Memory B cell (primary cell): ENCODE measurements around the gene TCF7.

ENCODE experiments used
- ATAC-seq: fragments of 150-1000 bp; cut with Tn5 transposase; 2 replicates; pipeline ENCODE4 v1.10.0; 2021; ENCODE audit warnings: low read depth, mild to moderate bottlenecking, moderate library complexity
- DNase-seq, 2 donors: peaks; one replicate each; pipeline ENCODE4 v3.0.0; 2022; ENCODE audit warnings: low spot score in 2 of 2
- H3K27ac Mint-ChIP-seq: one replicate; pipeline ENCODE4 v1.8.0; 2022; ENCODE audit warnings: mild to moderate bottlenecking, moderate library complexity, mixed read lengths
- H3K27me3 Mint-ChIP-seq: one replicate; pipeline ENCODE4 v1.8.0; 2022; ENCODE audit warnings: mixed read lengths
- H3K36me3 Mint-ChIP-seq: one replicate; pipeline ENCODE4 v1.8.0; 2022; ENCODE audit warnings: mild to moderate bottlenecking, mixed read lengths
- H3K4me1 Mint-ChIP-seq: one replicate; pipeline ENCODE4 v1.8.0; 2022; ENCODE audit warnings: mixed read lengths
- H3K4me3 Mint-ChIP-seq: one replicate; pipeline ENCODE4 v1.8.0; 2022; ENCODE audit warnings: mild to moderate bottlenecking, moderate library complexity, mixed read lengths
- H3K9me3 Mint-ChIP-seq: one replicate; pipeline ENCODE4 v1.8.0; 2022; ENCODE audit warnings: mixed read lengths

Gene TCF7

DNA sequence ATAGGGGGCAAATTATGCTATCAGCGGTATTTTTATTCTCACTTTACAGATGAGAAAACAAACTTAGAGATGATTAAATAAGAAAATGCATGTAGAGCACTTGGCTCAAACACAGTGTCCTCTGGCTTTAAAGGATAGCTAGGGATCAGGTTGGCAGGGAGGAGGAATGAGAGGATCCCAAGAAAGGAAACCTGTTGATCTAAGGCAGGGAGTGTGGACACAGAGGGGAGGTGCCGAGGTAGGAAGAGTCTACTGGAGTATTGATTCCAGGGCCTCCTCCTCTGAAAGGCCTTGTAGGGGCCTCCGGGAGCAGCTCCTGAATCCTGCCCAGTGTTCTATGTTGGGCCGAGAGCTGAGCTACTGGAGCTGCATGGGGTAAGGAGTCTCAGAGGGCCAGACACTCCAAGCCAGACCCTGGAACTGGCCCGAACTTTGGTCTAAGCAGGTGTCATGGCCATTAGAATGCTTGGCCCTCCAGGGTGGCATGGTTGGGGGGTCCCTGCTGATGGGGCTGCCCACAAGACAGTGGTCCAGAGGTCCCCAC, 30.4 kb upstream of the TCF7 start:
- Mint-ChIP-seq H3K36me3 (no peaks in the 10 kb centered on the region), H3K4me3 (no peak overlapping the region), H3K4me1 (peaks cover 2% of the 10 kb centered on the region), H3K27ac (no peak overlapping the region), H3K9me3 (no peaks in the 10 kb centered on the region), H3K27me3 (peaks cover 3% of the 10 kb centered on the region)
- DNase-seq (no peak), ATAC-seq (no peak)

DNA sequence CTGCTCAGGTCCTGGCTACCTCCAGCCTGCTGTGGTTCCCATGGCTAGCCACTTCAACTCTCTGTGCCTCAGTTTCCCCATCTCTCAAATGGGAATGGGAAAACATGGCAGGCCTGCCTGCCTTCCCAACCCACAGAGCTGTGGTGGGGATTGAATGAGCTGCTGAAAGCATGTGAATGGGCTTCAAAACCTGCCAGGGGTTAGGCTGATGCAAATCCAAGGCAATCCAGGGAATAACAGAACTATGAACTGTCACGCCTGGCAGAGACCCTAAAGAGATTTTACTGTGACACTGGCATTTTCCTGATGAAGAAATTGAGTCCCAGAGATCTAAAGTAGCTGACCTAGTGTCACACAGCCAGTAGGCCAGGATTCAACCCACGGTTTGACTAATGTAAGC, 29.9 kb upstream of the TCF7 start:
- Mint-ChIP-seq H3K27me3 (peaks cover 3% of the 10 kb centered on the region), H3K4me1 (peaks cover 2% of the 10 kb centered on the region), H3K27ac (no peak overlapping the region), H3K9me3 (no peaks in the 10 kb centered on the region), H3K36me3 (no peaks in the 10 kb centered on the region), H3K4me3 (no peak overlapping the region)
- DNase-seq: no peak
- no peak for ATAC-seq

DNA sequence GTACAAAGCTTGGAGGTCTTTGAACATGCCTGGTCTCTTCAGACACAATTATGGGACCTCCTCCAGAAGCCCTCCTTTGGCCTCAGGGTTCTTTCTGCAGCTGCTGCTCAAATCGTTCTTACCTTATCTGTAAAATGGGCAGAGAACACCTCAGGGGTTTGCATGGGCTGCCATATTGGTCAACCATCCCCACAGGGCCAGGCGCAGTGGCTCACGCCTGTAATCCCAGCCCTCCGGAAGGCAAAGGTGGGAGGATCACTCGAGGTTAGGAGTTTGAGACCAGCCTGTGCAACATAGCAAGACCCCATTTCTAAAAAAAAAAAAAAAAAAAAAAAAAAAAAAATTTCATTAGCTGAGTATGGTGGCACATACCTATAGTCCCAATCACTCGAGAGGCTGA, 29.1 kb upstream of the TCF7 start:
- H3K4me1 Mint-ChIP-seq: peaks cover 5% of the 10 kb centered on the region
- no peak for ATAC-seq
- no peak overlapping the region for H3K27ac Mint-ChIP-seq
- H3K9me3 Mint-ChIP-seq: no peaks in the 10 kb centered on the region
- H3K36me3 Mint-ChIP-seq: no peaks in the 10 kb centered on the region
- H3K4me3 Mint-ChIP-seq: no peak overlapping the region
- peaks cover 3% of the 10 kb centered on the region for H3K27me3 Mint-ChIP-seq
- DNase-seq: no peak

- H3K4me3 Mint-ChIP-seq: no peak overlapping the region
Measured at GRCh38 chr5:134086225-134086942, 28.1 kb upstream of the TCF7 start.

DNA sequence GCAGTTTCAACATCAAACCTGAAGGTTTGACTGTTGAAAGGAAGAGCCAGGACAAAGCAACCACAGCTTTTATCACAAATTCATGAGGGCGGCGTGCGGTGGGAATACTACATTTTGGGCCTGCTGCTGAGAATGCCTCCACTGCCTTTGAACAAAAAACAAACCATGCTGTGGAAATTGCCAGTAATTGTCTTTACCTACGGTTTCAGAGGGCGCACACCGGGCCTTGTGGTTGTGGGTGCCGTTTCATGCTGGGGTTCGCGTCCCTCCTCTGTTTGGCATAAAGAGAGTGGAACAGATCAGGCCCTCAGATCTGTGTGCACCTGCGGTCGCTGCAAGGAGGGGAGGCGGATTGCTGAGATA, 27.6 kb upstream of the TCF7 start:
- Mint-ChIP-seq H3K27ac (no peak overlapping the region), H3K27me3 (peaks cover 3% of the 10 kb centered on the region), H3K9me3 (no peaks in the 10 kb centered on the region), H3K4me1 (peaks cover 14% of the 10 kb centered on the region), H3K4me3 (no peak overlapping the region), H3K36me3 (no peaks in the 10 kb centered on the region)
- DNase-seq: no peak
- ATAC-seq: no peak

More at GRCh38 chr5:134086225-134086942, 28.1 kb upstream of the TCF7 start:
- H3K4me1 Mint-ChIP-seq: peaks cover 14% of the 10 kb centered on the region
- no peak for ATAC-seq
- no peaks in the 10 kb centered on the region for H3K36me3 Mint-ChIP-seq
- peaks cover 3% of the 10 kb centered on the region for H3K27me3 Mint-ChIP-seq
- no peak for DNase-seq
- no peak overlapping the region for H3K27ac Mint-ChIP-seq
- no peaks in the 10 kb centered on the region for H3K9me3 Mint-ChIP-seq

DNA sequence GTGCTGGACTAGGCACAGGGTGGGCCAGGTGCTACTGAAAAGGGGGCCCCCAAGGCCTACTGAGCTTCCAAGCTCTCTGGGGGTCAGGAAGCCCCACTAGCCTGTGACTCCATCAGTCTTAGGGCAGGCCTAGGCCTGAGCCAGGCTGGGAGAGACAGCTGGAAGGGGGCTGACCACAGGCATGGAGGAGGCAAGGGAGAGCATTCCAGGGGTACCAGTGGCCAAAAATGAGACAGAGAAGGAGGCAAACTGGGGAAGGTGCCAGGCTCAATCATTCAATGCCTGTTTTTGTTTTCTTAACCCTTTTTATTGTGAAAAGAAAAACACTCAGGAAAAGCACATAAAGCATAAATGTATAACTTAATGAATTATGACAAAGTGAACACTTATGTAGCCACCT, 26.2 kb upstream of the TCF7 start:
- ATAC-seq (no peak), DNase-seq (no peak)
- Mint-ChIP-seq H3K4me1 (peaks cover 14% of the 10 kb centered on the region), H3K27me3 (peaks cover 3% of the 10 kb centered on the region), H3K27ac (no peak overlapping the region), H3K36me3 (no peaks in the 10 kb centered on the region), H3K9me3 (no peaks in the 10 kb centered on the region), H3K4me3 (no peak overlapping the region)

GRCh38 chr5:134088994-134089560, 25.4 kb upstream of the TCF7 start:
- H3K9me3 Mint-ChIP-seq: no peaks in the 10 kb centered on the region
- DNase-seq: no peak
- no peaks in the 10 kb centered on the region for H3K36me3 Mint-ChIP-seq
- no peak overlapping the region for H3K27ac Mint-ChIP-seq
- ATAC-seq: no peak
- H3K27me3 Mint-ChIP-seq: no peaks in the 10 kb centered on the region
- H3K4me1 Mint-ChIP-seq: peaks cover 14% of the 10 kb centered on the region
- no peak overlapping the region for H3K4me3 Mint-ChIP-seq

DNA sequence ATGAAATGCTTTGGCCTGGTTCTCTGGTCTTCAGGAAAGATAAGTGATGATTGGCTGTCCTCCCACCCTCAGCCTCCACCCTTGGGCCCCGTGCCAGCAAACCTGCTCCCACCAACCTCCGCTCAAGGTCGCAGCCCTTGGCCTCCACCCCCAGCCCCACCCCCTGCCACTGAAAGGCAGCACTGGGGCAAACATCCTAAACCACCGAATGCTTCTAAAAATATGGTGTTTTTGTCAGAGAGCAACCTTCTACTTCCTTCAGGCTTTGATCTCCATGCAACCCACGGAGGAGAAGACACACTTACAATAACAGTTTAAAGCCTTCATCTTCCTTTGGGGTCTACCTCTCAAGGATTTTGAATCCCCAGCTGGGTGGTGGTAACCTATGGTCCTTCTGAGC, 24.0 kb upstream of the TCF7 start:
- Mint-ChIP-seq H3K4me1 (peaks cover 14% of the 10 kb centered on the region), H3K4me3 (peak overlapping the region; percentile 28), H3K9me3 (no peaks in the 10 kb centered on the region), H3K27me3 (no peaks in the 10 kb centered on the region), H3K27ac (peak overlapping the region; percentile 78), H3K36me3 (no peaks in the 10 kb centered on the region)
- DNase-seq (no peak), ATAC-seq (no peak)

GRCh38 chr5:134091626-134092121, 22.8 kb upstream of the TCF7 start:
- DNase-seq: no peak
- H3K4me3 Mint-ChIP-seq: no peak overlapping the region

GRCh38 chr5:134092875-134093274, 21.6 kb upstream of the TCF7 start:
- Mint-ChIP-seq H3K9me3 (no peaks in the 10 kb centered on the region), H3K4me3 (no peak overlapping the region), H3K27me3 (no peaks in the 10 kb centered on the region), H3K4me1 (peaks cover 14% of the 10 kb centered on the region), H3K27ac (no peak overlapping the region), H3K36me3 (no peaks in the 10 kb centered on the region)
- DNase-seq: no peak
- ATAC-seq: no peak

More at GRCh38 chr5:134091626-134092121, 22.8 kb upstream of the TCF7 start:
- no peak for ATAC-seq
- Mint-ChIP-seq H3K4me1 (peaks cover 14% of the 10 kb centered on the region), H3K9me3 (no peaks in the 10 kb centered on the region), H3K27me3 (no peaks in the 10 kb centered on the region), H3K27ac (no peak overlapping the region), H3K36me3 (no peaks in the 10 kb centered on the region)

DNA sequence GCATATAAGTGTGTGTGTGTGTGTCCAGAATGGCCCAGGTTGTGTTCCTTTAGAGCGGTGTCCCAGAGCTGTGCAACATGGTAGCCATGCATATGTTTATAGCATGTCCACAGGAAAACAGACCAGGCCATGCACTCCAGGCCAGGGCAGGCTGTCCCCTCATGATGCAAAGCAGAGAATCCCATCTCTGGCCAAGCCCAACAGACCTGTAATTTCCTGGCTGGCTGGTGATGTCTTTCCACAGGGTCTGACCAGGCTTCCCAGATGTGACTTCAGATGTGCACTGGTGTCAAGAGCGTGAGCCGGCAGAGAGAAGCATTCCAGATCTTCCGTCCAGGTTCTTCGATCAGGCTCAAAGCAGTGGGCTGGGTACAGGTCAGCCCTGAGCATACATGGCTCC, 21.1 kb upstream of the TCF7 start:
- H3K27ac Mint-ChIP-seq: no peak overlapping the region
- DNase-seq (no peak), ATAC-seq (no peak)
- H3K4me1 Mint-ChIP-seq: peaks cover 14% of the 10 kb centered on the region
- no peaks in the 10 kb centered on the region for H3K9me3 Mint-ChIP-seq
- H3K36me3 Mint-ChIP-seq: no peaks in the 10 kb centered on the region
- H3K4me3 Mint-ChIP-seq: no peak overlapping the region
- no peaks in the 10 kb centered on the region for H3K27me3 Mint-ChIP-seq

DNA sequence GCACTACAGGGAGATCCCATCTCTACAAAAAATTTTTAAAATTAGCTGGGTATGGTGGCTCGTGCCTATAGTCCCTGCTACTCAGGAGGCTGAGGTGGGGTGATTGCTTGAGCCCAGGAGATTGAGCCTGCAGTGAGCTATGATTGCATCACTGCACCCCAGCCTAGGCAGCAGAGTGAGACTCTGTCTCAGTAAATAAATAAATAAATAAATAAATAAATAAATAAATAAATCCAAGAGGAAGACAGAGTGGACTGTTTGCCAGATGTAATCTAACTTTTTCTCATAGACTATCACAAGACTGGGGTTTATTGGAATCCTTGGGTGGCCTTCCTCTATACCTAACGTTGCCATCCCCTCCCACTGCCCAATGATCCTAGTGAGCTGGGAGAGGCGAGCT, 19.2 kb upstream of the TCF7 start:
- Mint-ChIP-seq H3K9me3 (no peaks in the 10 kb centered on the region), H3K4me3 (no peak overlapping the region), H3K27ac (no peak overlapping the region), H3K4me1 (peaks cover 22% of the 10 kb centered on the region), H3K27me3 (no peaks in the 10 kb centered on the region), H3K36me3 (no peaks in the 10 kb centered on the region)
- DNase-seq: no peak
- ATAC-seq: no peak

- DNase-seq (no peak), ATAC-seq (no peak)
- Mint-ChIP-seq H3K27me3 (no peaks in the 10 kb centered on the region), H3K4me3 (no peak overlapping the region), H3K4me1 (peaks cover 18% of the 10 kb centered on the region), H3K27ac (no peak overlapping the region), H3K36me3 (no peaks in the 10 kb centered on the region), H3K9me3 (no peaks in the 10 kb centered on the region)
Measured at GRCh38 chr5:134095887-134096589, 18.4 kb upstream of the TCF7 start.

- Mint-ChIP-seq H3K4me3 (no peak overlapping the region), H3K9me3 (no peaks in the 10 kb centered on the region), H3K27me3 (no peaks in the 10 kb centered on the region), H3K27ac (no peak overlapping the region), H3K36me3 (no peaks in the 10 kb centered on the region), H3K4me1 (peaks cover 20% of the 10 kb centered on the region)
- no peak for ATAC-seq
- no peak for DNase-seq
Measured at GRCh38 chr5:134097211-134097749, 17.2 kb upstream of the TCF7 start.
